GM10248 (cell line): ENCODE results near the gene LY86.
"Not testable (repeated sequence)": the region's sequence is repeated elsewhere in the genome, so short reads cannot be mapped to it uniquely, and the experiment has no call there.

ENCODE experiments used
- CTCF ChIA-PET: fragments of 300-600 bp; sonication (Branson Sonifier 250); formaldehyde crosslinking; extraction: SDS; loops from one replicate; lab custom pipeline; 2021; ENCODE audit warnings: antibody characterized with exemption; lab: Yijun Ruan, JAX
- POLR2A ChIA-PET: fragments of 350-650 bp; sonication (Branson Sonifier 250); formaldehyde crosslinking; extraction: SDS; loops from one replicate; lab custom pipeline; 2020; ENCODE audit warnings: antibody characterized with exemption; lab: Yijun Ruan, JAX
- DNase-seq: peaks from one replicate; pipeline ENCODE4 v3.0.0; 2012; ENCODE audit errors: extremely low spot score
- TF ChIP-seq, protein P1 (sequence below): IDR thresholded peaks from 2 replicates; pipeline ENCODE4 v1.5.1; 2012; ENCODE audit warnings: mild to moderate bottlenecking, low read depth; ENCODE audit errors: extremely low read depth, missing control alignments, control extremely low read depth

Gene LY86

DNA sequence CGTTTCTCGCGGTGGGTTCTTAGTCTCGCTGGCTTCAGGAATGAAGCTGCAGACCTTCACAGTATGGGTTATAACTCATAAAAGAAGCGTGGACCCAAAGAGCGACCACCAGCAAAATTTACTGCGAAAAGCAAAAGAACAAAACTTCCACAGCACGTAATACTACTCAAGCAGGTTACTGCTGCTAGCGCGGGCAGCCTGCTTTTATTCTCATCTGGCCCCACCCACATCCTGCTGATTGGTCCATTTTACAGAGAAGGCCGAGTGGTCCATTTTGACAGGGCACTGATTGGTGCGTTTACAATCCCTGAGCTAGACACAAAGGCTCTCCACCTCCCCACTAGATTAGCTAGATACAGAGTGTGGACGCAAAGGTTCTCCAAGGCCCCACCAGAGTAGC is 17.4 kb downstream of the LY86 start:
- TF ChIP-seq, protein P1, sequence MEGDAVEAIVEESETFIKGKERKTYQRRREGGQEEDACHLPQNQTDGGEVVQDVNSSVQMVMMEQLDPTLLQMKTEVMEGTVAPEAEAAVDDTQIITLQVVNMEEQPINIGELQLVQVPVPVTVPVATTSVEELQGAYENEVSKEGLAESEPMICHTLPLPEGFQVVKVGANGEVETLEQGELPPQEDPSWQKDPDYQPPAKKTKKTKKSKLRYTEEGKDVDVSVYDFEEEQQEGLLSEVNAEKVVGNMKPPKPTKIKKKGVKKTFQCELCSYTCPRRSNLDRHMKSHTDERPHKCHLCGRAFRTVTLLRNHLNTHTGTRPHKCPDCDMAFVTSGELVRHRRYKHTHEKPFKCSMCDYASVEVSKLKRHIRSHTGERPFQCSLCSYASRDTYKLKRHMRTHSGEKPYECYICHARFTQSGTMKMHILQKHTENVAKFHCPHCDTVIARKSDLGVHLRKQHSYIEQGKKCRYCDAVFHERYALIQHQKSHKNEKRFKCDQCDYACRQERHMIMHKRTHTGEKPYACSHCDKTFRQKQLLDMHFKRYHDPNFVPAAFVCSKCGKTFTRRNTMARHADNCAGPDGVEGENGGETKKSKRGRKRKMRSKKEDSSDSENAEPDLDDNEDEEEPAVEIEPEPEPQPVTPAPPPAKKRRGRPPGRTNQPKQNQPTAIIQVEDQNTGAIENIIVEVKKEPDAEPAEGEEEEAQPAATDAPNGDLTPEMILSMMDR: no peak
- CTCF ChIA-PET: interaction anchor here (0.9 to 1.1 kb wide), 2 partner anchors 16 to 71 kb away, joined by 3 to 4 read pairs; no protein-coding TSS in a partner anchor
- POLR2A ChIA-PET: no interaction called here
- no peak for DNase-seq

DNA sequence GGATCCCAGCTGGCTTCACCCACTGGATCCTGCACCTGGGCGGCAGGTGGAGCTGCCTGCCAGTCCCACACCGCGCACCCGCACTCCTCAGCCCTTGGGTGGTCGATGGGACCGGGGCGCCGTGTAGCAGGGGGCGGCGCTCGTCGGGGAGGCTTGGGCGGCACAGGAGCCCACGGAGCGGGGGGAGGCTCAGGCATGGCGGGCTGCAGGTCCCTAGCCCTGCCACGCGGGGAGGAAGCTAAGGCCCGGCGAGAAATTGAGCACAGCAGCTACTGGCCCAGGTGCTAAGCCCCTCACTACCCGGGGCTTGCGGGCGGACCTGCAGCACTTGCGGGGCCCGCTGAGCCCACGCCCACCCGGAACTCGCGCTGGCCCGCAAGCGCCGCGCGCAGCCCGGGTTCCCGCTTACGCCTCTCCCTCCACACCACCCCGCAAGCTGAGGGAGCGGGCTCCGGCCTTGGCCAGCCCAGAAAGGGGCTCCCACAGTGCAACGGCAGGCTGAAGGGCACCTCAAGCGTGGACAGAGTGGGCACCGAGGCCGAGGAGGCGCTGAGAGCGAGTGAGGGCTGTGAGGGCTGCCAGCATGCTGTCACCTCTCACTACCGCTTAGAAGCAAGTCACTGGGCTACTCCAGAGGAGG is 18.0 kb downstream of the LY86 start:
- POLR2A ChIA-PET, DNase-seq, CTCF ChIA-PET: not testable (repeated sequence)

DNA sequence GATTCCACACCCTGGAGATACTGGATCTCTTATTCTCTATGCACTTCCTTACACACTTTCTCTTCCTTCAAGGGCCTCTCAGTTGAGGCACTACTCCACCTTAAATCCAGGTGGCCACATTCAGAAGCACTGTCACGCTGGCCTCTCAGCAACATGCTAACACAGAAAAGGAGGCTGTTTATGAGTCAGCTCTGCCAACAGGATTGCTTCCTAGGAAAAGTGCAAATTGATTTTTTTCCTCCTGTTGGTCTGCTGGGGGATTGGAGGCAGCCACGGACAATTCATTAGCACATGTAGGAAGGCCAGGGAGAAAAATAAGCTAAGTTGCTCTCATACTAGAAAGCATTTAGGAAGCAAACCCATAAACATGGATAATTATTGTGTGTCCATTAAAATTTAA is 20.9 kb downstream of the LY86 start:
- POLR2A ChIA-PET: interaction anchor here (1.7 kb wide), 1 partner anchor 23 kb away, joined by 5 read pairs; no protein-coding TSS in a partner anchor
- TF ChIP-seq, protein P1: no peak
- no peak for DNase-seq
- CTCF ChIA-PET: interaction anchor here (1.0 to 3.5 kb wide), 5 partner anchors 10 to 477 kb away, joined by 3 to 16 read pairs (median 4); no protein-coding TSS in a partner anchor

DNA sequence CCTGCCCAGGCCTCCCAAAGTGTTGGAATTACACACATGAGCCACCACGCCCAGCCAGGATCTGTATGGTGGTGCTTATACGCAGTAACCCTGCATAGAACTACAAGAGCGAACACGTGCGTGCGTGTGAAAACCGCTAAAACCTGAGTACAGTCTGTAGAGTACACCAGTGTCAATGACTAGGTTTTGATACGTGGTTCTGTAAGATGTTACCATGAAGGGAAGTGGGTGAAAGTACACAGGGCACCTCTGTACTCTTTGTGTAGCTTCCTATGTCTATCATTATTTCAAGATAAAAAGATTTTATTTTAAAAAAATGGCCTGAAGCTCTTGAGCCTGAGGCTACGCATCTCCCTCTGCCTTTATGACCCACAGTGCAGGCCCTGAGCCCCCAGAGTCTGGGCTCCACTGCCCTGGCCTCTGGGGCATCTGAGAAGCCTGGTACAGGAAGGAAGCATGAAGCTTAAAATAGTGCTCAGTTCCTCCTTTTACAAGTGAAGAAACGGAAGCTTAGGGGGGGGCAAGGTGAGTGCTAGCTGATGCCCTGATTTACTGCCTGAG is 21.6 kb downstream of the LY86 start:
- TF ChIP-seq, protein P1: no peak
- POLR2A ChIA-PET: interaction anchor here (1.7 kb wide), 1 partner anchor 23 kb away, joined by 5 read pairs; no protein-coding TSS in a partner anchor
- DNase-seq: peak; percentile 71
- CTCF ChIA-PET: interaction anchor here (0.9 to 3.5 kb wide), 9 partner anchors 10 to 665 kb away, joined by 3 to 16 read pairs (median 4); no protein-coding TSS in a partner anchor

DNA sequence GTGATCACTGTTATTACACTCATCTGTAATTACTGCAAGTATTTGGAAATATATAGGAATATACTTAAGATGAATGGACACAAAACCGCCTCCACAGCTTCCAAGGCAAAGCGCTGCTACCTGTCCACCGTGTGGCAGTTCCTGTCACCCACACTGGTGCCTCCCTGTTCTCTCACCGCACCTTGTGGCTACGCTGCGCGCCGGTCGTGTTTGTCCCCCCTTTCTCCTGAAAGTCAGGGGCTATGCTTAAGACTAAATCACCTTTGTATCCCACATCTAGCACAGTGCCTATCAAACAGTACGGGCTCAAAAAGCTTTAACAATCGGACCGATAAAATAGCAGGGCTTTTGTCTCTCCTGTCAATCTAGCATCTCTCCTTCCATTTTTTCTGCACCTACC is 23.0 kb downstream of the LY86 start:
- ChIA-PET POLR2A (interaction anchor here (0.6 kb wide), 1 partner anchor 509 kb away, joined by 4 read pairs; no protein-coding TSS in a partner anchor), CTCF (interaction anchor here (1.1 to 3.5 kb wide), 4 partner anchors 9 to 21 kb away, joined by 3 to 16 read pairs (median 7); no protein-coding TSS in a partner anchor)
- no peak for DNase-seq
- TF ChIP-seq, protein P1: no peak

DNA sequence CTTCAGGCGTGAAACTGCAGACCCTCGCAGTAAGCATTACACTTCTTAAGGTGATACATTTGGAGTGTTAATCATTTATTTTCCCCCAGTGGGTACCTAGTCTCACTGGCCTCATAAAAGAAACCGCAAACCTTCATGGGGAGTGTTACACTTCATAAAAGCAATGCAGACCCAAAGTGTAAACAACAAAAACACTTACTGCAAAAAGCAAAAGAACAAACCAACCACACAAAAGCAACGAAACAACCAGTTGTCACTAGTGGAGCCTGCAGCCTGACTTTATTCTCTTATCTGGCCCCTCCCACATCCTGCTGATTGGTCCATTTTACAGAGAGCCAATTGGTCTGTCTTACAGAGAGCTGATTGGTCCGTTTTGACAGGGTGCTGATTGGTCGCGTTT is 23.8 kb downstream of the LY86 start:
- DNase-seq: no peak
- TF ChIP-seq, protein P1: no peak
- POLR2A ChIA-PET: interaction anchor here (0.6 kb wide), 1 partner anchor 508 kb away, joined by 4 read pairs; no protein-coding TSS in a partner anchor
- CTCF ChIA-PET: interaction anchor here (1.3 to 3.5 kb wide), 2 partner anchors 8 to 65 kb away, joined by 5 to 16 read pairs; no protein-coding TSS in a partner anchor

DNA sequence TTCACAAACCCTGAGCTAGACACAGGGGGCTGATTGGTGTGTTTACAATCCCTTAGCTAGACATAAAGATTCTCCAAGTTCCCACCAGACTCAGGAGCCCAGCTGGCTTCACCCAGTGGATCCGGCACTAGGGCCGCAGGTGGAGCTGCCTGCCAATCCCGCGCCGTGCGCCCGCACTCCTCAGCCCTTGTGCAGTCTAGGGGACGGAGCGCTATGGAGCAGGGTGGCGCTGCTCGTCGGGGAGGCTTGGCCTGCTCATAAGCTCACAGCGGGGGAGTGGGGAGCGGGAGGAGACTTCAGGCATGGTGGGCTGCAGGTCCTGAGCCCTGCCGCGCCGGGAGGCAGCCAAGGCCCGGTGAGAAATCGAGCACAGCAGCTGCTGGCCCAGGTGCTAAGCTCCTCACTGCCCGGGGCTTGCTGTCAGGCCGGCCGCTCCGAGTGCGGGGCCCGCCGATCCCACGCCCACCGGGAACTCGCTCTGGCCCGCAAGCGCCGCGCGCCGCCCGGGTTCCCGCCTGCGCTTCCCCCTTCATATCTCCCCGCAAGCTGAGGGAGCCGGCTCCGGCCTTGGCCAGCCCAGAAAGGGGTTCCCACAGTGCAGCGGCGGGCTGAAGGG is 24.7 kb downstream of the LY86 start:
- CTCF ChIA-PET: interaction anchor here (0.8 to 1.3 kb wide), 3 partner anchors 17 to 66 kb away, joined by 3 to 5 read pairs (median 4); no protein-coding TSS in a partner anchor
- not testable (repeated sequence) for DNase-seq
- POLR2A ChIA-PET: interaction anchor here (0.6 kb wide), 1 partner anchor 146 kb away, joined by 3 read pairs; no protein-coding TSS in a partner anchor
